HG02973 (cell line): ENCODE measurements around the gene ARHGAP11A.
"Not testable (repeated sequence)": the region's sequence is repeated elsewhere in the genome, so short reads cannot be mapped to it uniquely, and the experiment has no call there.

Experiments used
- ATAC-seq: cut with Tn5 transposase; IDR thresholded peaks from one replicate; pipeline ENCODE4 v1.9.1; 2021; ENCODE audit warnings: moderate library complexity; ENCODE audit not compliant: unreplicated experiment

ARHGAP11A gene, protein sequence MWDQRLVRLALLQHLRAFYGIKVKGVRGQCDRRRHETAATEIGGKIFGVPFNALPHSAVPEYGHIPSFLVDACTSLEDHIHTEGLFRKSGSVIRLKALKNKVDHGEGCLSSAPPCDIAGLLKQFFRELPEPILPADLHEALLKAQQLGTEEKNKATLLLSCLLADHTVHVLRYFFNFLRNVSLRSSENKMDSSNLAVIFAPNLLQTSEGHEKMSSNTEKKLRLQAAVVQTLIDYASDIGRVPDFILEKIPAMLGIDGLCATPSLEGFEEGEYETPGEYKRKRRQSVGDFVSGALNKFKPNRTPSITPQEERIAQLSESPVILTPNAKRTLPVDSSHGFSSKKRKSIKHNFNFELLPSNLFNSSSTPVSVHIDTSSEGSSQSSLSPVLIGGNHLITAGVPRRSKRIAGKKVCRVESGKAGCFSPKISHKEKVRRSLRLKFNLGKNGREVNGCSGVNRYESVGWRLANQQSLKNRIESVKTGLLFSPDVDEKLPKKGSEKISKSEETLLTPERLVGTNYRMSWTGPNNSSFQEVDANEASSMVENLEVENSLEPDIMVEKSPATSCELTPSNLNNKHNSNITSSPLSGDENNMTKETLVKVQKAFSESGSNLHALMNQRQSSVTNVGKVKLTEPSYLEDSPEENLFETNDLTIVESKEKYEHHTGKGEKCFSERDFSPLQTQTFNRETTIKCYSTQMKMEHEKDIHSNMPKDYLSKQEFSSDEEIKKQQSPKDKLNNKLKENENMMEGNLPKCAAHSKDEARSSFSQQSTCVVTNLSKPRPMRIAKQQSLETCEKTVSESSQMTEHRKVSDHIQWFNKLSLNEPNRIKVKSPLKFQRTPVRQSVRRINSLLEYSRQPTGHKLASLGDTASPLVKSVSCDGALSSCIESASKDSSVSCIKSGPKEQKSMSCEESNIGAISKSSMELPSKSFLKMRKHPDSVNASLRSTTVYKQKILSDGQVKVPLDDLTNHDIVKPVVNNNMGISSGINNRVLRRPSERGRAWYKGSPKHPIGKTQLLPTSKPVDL

DNA sequence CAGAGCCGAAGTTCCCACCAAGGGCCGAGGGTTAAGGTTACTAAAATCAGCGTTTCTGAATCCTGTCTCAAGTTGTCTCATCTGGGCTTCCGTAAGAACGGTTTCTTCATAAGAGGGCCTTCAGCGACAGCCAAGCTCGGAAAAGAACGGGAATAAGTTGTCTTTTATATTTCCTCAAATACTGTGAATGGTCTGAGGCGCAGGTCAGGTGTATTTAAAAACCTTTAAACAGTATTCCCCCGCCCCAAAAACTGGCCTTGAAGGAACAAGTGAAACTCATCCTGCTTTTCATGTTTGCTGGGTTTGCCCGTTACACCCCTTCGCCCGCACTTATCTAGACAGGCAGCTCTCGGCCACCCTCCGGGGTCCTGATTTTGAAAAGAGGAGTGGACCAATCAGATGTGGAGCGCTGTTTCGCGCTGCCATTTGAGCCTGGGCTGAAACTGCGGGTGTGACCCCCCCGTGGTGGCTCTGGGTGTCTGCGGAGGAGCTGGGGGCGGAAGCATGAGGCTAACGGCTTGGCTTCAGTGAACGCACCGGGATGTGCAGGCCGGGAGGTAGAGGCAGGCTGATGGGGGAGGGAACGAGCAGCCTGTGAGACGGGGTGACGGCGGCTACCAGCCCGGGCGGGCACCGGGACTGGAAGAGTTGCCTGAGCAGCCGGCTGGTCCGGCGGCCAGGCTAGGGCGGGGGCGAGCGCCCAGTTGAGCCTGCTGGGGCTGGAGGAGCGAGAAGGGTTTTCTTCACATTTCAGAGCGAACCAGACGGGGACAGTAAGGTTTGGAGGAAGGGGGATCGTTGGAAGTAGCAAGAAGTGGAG, at the start of gene ARHGAP11A:
ARHGAP11A (plus strand) TSS at position 454 of the 820 bp plus-strand sequence. CDS start 708 bp downstream, outside the sequence.
- ATAC-seq: peak; percentile 57

DNA sequence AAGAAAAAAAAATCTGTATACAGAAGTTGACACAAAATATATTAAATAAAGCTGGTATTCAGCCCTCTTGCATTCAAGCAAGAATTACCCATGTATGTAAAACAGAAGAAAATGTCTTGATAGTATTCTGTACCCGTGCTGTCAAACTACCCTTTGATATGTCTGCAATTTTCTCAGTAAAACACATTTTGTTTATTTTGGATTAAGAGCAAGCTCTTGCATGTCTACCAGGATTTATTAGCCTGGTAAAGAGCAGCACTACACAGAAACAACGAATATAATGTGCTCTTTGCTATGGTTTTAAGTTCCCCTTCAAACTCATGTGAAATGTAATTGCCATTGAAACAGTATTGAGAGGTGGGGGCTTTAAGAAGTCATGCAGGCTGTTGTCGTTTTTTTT, 46.3 kb upstream of the ARHGAP11A start:
- ATAC-seq: not testable (repeated sequence)

DNA sequence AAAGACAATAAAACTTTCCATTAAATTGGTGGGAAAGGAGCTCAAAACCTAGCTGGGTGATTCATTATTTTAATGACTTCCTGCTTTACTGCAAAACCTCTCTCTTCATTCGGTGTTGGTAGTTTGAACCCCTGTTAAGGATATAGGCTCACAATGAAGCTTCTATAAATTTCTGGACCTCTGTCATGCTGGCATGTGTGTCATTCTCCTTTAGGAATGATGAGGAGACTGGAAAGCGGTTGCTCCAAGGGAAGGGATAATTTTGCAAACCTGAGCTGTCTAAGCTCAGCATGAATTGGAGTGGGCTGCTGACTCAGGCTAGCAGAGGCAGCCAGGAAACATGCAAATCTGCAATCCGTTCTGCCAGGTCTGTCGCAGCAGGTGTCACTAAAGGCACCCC, 36.8 kb upstream of the ARHGAP11A start:
- not testable (repeated sequence) for ATAC-seq

DNA sequence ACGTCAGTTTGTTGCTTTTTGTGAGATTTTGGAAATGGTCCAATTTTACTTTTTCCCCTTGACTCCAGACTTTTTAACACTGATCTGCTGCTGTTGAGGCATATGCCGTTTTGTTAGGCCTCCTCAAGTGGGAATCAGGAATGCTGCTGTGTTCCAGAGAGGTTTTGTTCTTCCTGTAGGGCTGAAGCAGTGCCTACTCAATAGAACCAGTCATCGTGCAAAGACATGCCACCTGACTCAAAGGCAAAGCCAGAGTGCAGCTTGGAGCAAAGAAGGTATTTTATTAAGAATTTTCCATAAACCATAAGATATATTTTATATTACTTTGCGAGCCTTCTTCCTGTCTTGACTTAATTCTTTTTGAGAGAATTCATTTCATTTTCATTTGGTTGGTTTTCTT, 29.5 kb upstream of the ARHGAP11A start:
- not testable (repeated sequence) for ATAC-seq

DNA sequence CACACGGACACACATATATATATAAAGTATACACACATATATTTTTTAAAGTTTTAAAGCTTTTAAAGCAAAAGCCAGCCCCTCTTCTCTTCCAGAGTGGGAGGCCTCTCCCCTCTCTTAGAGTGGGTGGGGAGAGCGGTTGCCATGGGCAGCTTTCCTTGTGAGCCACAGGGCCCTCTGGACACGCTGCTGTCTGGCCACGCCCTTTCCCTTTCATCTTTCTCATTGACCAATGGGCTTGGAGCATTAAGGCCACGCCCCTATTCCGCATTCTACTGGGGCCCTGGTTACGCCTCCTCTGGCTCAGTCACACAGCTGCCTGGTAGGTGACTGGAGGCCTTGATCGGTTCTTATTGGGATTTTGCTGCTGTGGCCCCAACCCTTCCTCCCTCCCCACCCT, 22.2 kb upstream of the ARHGAP11A start, which contains the start of gene GOLGA8N:
GOLGA8N (plus strand) TSS at position 306 of the 400 bp plus-strand sequence.
- not testable (repeated sequence) for ATAC-seq

DNA sequence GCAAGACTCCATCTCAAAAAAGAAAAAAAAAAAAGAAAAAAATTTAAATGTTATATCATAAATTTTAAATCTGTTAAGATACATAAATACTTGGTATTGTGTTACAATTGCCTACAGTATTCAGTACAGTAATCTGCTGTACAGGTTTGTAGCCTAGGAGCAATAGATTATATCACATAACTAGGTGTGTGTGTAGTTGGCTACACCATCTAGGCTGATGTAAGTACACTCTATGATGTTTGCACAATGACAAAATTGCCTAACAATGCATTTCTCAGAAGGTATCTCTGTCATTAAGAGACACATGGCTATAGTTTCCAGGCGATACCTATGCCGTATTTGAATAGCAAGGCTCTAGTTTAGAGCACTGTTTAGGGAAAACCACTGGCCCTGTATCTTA, 5.8 kb upstream of the ARHGAP11A start:
- not testable (repeated sequence) for ATAC-seq

DNA sequence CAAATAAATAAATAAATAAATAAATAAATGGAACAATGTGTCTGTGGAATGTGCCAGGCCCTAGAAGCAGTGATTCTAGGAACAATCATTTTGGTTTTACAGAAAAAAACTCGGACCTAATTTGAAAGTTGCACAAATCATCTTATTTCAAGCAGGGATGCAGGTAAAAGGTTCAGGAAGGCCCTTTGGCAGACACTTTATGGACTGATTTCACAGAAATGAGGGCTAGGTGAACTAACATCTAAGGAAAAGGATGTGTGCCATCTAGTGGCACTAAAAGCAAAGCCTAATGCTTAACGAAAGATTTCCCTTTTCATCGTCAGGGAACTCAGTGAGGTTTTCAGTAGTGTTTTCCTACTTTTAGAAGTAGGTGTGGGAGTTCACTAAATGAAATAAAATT, 4.6 kb upstream of the ARHGAP11A start:
- not testable (repeated sequence) for ATAC-seq

DNA sequence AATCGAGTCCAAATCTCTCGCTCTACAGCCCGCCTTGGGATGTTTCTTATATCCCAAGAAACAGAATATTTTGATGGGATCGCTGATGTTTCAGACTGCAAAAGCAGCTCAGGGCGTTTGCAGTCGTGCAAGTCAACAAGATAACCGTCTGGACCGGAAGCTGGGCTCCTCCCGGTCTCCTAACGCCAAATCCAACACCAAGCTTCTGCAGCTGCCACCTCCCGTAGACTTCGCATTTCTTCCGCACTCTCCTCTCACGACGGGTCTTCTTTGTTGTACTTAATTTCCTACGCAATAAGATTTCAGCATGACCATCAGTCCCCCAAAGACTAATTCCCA, 623 bp upstream of the ARHGAP11A start:
- peak; percentile 21 for ATAC-seq

DNA sequence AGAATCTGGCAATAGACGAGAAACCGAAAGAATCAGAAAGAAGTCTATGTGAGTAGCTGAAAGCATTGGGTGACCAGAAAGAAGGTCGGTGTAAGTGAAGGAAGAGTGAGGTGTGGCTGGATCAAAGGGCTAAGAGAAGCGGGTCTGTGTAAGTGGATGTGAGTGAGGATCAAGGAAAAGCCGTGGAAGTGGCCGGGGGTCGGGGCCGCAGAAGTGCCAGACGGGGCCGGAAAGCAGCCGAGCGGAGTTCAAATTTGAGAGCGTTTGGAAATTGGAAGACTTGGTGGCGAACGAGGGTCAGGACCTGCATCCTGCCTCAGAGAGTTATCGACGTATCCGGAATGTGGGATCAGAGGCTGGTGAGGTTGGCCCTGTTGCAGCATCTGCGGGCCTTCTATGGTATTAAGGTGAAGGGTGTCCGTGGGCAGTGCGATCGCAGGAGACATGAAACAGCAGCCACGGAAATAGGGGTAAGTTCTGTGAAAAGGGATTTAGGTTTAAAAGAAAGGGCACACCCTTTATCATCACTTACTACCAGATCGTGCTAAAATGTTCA, 645 bp downstream of the ARHGAP11A start:
- peak; percentile 24 for ATAC-seq

DNA sequence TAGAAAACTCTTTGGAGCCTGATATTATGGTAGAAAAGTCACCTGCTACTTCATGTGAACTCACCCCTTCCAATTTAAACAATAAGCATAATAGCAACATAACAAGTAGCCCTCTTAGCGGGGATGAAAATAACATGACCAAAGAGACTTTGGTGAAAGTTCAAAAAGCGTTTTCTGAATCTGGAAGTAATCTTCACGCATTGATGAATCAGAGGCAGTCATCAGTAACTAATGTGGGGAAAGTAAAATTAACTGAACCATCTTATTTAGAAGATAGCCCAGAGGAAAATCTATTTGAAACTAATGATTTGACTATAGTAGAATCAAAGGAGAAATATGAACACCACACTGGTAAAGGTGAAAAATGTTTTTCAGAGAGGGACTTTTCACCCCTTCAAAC, 21.1 kb downstream of the ARHGAP11A start:
- no peak for ATAC-seq

DNA sequence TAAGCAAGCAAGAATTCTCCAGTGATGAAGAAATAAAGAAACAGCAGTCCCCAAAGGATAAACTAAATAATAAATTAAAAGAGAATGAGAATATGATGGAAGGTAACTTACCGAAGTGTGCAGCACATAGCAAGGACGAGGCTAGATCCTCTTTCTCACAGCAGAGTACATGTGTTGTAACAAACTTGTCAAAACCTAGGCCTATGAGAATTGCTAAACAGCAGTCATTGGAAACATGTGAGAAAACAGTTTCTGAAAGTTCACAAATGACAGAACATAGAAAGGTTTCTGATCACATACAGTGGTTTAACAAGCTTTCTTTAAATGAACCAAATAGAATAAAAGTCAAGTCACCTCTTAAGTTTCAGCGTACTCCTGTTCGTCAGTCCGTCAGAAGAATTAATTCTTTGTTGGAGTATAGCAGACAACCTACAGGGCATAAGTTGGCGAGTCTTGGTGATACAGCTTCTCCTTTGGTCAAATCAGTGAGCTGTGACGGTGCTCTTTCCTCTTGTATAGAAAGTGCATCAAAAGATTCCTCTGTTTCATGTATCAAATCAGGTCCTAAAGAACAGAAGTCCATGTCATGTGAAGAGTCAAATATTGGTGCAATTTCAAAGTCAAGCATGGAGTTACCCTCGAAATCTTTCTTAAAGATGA, 21.7 kb downstream of the ARHGAP11A start:
- no peak for ATAC-seq

DNA sequence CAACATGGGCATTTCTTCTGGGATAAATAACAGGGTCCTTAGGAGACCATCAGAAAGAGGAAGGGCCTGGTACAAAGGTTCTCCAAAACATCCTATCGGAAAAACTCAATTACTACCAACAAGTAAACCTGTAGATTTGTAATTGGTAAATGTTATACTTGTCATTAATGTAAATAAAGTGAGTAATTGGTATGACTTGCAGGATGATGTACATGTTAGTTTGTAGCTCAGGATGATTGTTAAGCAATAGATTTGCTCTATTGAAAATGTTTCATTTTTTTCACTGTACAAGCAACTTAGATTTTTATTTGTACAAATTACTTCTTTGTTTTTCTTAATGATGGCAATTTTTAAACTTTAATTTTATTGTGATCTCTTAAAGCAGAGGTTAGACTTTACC, 22.4 kb downstream of the ARHGAP11A start:
- ATAC-seq: no peak

DNA sequence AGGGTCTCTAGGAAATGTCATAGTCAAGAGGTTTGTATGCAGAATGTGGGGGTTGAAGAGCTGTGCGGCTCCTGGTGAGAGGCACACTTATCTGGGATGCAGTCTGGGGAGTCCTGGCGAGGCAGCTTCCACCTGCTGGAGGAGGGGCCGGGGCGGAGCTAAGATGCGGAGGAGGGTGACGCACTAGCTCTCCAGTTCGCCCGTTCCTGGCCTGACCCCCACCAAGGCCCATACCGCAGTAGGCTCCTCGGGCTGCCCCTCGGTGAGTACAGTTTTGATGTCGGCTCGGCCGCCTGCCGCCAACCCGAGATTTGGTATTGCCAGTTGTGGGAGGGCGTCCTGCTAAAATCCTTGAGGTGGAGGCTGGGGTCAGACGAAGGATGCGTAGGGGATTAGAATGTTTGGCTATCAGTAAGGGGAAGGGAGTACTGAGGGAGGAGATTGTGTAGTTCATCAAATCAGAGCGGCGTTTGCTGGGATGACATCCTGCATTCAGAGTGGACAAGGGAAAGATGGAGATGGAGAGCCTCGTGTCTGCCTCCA, 26.3 kb downstream of the ARHGAP11A start, which contains the start of gene SCG5:
SCG5 (plus strand) TSS at position 194 of the 543 bp plus-strand sequence. CDS start 1,883 bp downstream, outside the sequence.
- ATAC-seq: no peak

DNA sequence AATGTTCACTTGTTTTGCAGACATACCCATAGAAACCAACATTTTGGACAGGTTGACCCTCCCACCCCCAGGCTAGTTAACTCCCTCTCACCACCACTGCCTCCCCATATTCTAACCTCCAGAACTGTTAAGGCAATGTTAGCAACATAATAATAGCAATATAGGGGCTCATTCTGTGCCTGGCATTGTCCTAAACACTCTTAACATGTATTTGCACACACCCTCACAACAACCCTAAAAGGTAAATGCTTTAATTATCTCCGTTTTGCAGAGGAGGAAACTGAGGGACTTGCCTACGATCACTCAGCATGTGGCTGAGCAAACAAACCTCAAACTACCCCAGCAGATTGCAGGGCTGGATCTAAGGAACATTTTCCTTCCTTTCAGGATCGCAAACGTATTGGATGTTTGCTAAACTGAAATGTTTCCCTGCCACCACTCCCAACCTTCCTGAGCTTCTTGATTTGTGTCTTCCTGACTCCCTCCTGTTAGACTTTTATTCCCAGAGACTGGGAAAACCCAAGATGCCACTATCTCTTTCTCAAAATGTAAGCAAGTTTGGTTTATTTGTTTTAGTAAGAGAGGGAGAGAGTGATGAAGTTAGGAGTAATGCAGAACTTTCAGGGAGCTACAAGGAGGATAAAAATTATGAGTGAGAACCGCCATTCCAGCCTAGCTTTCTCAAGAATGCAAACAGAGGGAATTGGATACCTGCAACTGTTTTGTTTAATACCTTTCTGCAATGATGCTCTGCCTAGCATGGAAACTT, 27.5 kb downstream of the ARHGAP11A start:
- ATAC-seq: no peak

DNA sequence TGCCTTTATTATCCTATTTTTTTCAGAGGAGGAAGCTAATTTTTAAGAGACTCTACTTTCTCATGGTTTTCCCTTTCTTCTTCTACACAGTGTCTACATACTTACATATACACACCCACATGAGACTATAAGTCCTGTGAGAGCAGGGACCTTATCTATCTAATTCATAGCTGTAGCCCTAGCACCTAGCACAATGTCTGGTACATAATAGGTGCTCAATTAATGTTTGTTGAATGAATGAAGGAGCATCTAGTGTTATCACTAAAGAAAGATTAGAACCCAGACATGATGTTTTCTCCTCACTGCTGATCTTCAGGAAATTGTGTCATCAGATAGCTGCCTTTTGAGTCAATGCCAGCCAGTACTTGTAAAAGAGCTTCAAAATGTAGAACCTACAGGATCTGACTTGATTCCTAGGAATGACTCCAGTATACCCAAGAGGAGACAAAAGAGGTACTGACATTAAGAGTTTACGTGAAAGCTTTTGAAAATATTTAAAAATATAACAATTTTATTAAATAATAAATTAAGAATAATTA, 28.7 kb downstream of the ARHGAP11A start:
- ATAC-seq: no peak

DNA sequence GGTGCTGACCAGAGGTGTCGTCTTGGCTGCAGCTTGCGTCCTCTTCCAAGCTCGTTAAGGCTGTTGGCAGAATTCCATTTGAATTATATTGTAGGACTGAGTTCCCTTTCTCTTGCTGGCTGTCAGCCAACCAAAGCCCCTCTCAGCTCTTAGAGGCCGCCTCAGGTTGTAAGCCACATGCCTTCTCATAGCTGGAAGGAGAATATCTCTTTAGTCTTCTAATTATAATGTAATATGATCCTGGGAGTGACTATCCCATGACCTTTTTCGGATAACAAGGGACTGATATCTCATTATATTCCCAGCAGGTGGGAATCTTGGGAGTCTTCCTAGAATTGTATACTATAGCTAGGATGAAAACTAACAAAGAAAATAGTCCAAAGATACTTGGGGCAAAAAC, 31.0 kb downstream of the ARHGAP11A start:
- ATAC-seq: no peak

DNA sequence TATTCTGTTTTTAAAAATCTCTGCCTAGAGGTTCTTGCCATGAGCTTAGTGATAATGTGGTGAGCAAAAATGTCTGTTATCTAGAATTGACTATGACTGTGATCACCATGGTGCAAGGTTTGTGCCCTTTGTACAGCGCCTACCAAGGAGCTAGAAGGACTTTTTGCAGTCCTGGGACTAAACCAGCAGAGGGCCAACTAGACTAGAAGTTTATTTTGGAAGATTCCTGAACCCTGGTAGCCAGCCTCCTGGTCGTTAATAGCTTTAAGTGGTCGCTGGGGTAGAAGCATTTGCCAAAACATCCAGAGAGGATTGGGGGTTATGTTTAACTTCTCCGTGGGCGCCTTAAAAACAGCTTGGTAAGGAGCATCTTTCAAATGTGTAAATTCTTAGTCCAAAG, 34.0 kb downstream of the ARHGAP11A start:
- no peak for ATAC-seq

DNA sequence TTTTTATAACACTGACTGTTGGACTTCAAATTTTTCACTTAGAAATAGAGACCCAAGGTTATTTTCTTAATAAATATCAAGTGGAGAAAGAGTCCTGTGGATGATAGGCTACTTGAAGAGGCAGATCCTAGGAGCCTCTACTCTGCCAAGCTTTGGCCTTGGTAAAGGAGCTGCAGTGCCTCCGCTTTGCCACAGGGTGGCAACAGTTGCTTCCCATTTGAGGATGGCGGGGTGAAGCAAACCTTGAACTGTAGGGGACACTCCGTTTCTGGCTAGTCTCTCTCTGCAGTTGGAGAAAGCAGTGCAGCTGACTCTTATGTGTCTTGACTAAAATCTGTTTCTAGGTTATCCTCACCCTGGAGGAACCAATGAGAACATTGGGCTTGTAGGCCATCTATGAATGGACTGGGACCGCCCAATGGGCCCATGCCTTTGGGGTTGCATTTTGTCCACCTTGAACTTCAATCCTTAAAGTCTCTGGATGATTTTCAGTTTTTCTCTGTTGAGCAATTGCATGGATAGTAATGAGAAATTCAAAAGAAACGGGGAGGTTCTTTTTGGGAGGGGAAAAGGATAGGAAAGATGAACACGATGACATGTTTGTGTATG, 36.0 kb downstream of the ARHGAP11A start:
- ATAC-seq: peak; percentile 81
